ENCODE measurements around the gene SEMA3B.

Gene SEMA3B

GRCh38 chr3:50327129-50327528 is 58.2 kb downstream of the SEMA3B start:
- peaks cover 17% of the 10 kb centered on the region for H3K36me3 ChIP-seq (ENCODE audit: control insufficient read depth, insufficient read depth, low read length)
- no peaks in the 10 kb centered on the region for H3K27me3 ChIP-seq (ENCODE audit: control insufficient read depth, insufficient read depth, low read length)
- peak overlapping the region; percentile 85 for H3K4me3 ChIP-seq (ENCODE audit: low read length)
- no peaks in the 10 kb centered on the region for H3K9me3 ChIP-seq (ENCODE audit: control insufficient read depth, low read length)
- peak overlapping the region; percentile 87 for H3K9ac ChIP-seq (ENCODE audit: low read length)
- H3K4me1 ChIP-seq (ENCODE audit: control insufficient read depth, insufficient read depth, low read length) = peaks cover 30% of the 10 kb centered on the region

Data from mucosa of stomach (tissue), 1 donor.